ENCODE results near the gene HOXB5.
A peak's percentile ranks its signal among the peaks of the same experiment; 100 is the strongest.

Gene HOXB5

GRCh38 chr17:48593840-48594537 is 410 bp upstream of the HOXB5 start:
- TF ChIP-seq, protein P1, sequence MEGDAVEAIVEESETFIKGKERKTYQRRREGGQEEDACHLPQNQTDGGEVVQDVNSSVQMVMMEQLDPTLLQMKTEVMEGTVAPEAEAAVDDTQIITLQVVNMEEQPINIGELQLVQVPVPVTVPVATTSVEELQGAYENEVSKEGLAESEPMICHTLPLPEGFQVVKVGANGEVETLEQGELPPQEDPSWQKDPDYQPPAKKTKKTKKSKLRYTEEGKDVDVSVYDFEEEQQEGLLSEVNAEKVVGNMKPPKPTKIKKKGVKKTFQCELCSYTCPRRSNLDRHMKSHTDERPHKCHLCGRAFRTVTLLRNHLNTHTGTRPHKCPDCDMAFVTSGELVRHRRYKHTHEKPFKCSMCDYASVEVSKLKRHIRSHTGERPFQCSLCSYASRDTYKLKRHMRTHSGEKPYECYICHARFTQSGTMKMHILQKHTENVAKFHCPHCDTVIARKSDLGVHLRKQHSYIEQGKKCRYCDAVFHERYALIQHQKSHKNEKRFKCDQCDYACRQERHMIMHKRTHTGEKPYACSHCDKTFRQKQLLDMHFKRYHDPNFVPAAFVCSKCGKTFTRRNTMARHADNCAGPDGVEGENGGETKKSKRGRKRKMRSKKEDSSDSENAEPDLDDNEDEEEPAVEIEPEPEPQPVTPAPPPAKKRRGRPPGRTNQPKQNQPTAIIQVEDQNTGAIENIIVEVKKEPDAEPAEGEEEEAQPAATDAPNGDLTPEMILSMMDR (IDR thresholded peaks at IDR 0.05; ENCODE audit: low read depth, low read length), result peak; percentile 96
- Histone ChIP-seq H3K4me3 (ENCODE audit: low read depth, low read length) (no peak overlapping the region), H3K27me3 (ENCODE audit: insufficient read depth, low read depth, severe bottlenecking) (peaks cover 95% of the 10 kb centered on the region), H3K27ac (no peak overlapping the region), H3K9me3 (ENCODE audit: severe bottlenecking) (no peaks in the 10 kb centered on the region), H3K36me3 (no peaks in the 10 kb centered on the region)
- peak; percentile 84 for DNase-seq

GRCh38 chr17:48592577-48592976 is 1.0 kb downstream of the HOXB5 start:
- TF ChIP-seq, protein P1 (IDR thresholded peaks at IDR 0.05; ENCODE audit: low read depth, low read length), result no peak
- Histone ChIP-seq H3K27ac (no peak overlapping the region), H3K9me3 (ENCODE audit: severe bottlenecking) (no peaks in the 10 kb centered on the region), H3K36me3 (no peaks in the 10 kb centered on the region), H3K4me3 (ENCODE audit: low read depth, low read length) (no peak overlapping the region), H3K27me3 (ENCODE audit: insufficient read depth, low read depth, severe bottlenecking) (peaks cover 95% of the 10 kb centered on the region)
- DNase-seq, result no peak

- no peak overlapping the region for H3K27ac ChIP-seq
- no peak for DNase-seq
- TF ChIP-seq, protein P1 (IDR thresholded peaks at IDR 0.05; ENCODE audit: low read depth, low read length), result no peak
- no peak overlapping the region for H3K4me3 ChIP-seq (ENCODE audit: low read depth, low read length)
- H3K36me3 ChIP-seq, result no peaks in the 10 kb centered on the region
- H3K9me3 ChIP-seq (ENCODE audit: severe bottlenecking), result no peaks in the 10 kb centered on the region
- peaks cover 95% of the 10 kb centered on the region for H3K27me3 ChIP-seq (ENCODE audit: insufficient read depth, low read depth, severe bottlenecking)
Measured at GRCh38 chr17:48592057-48592514, 1.5 kb downstream of the HOXB5 start.

- peaks cover 95% of the 10 kb centered on the region for H3K27me3 ChIP-seq (ENCODE audit: insufficient read depth, low read depth, severe bottlenecking)
- TF ChIP-seq, protein P1 (IDR thresholded peaks at IDR 0.05; ENCODE audit: low read depth, low read length), result no peak
- DNase-seq, result no peak
- H3K4me3 ChIP-seq (ENCODE audit: low read depth, low read length), result no peak overlapping the region
- no peaks in the 10 kb centered on the region for H3K36me3 ChIP-seq
- H3K27ac ChIP-seq, result no peak overlapping the region
- peaks cover 4% of the 10 kb centered on the region for H3K9me3 ChIP-seq (ENCODE audit: severe bottlenecking)
Measured at GRCh38 chr17:48591255-48592056, 2.1 kb downstream of the HOXB5 start.

GRCh38 chr17:48590607-48591161 is 2.9 kb downstream of the HOXB5 start:
- Histone ChIP-seq H3K4me3 (ENCODE audit: low read depth, low read length) (no peak overlapping the region), H3K36me3 (no peaks in the 10 kb centered on the region), H3K27ac (no peak overlapping the region), H3K27me3 (ENCODE audit: insufficient read depth, low read depth, severe bottlenecking) (peaks cover 95% of the 10 kb centered on the region), H3K9me3 (ENCODE audit: severe bottlenecking) (peaks cover 6% of the 10 kb centered on the region)
- no peak for DNase-seq
- TF ChIP-seq, protein P1 (IDR thresholded peaks at IDR 0.05; ENCODE audit: low read depth, low read length), result no peak

Data from WERI-Rb-1 (cell line).